Duodenal mucosa (tissue), 2 donors: ENCODE data around the gene ARNT2.

ENCODE experiments used
- H3K27ac ChIP-seq: one replicate; pipeline ENCODE4 v1.7.0; 2013; ENCODE audit warnings: low read depth, low read length
- H3K27me3 ChIP-seq, 2 donors: one replicate each; pipeline ENCODE4 v1.7.0; 2013; ENCODE audit warnings: low read length in 2 of 2, control low read depth in 1 of 2; ENCODE audit not compliant: insufficient read depth in 2 of 2, control insufficient read depth in 1 of 2
- H3K36me3 ChIP-seq, 2 donors: one replicate each; pipeline ENCODE4 v1.7.0; 2013; ENCODE audit warnings: low read length in 2 of 2, control low read depth in 1 of 2; ENCODE audit not compliant: insufficient read depth in 2 of 2, control insufficient read depth in 1 of 2
- H3K4me1 ChIP-seq, 2 donors: one replicate each; pipeline ENCODE4 v1.7.0; 2013; ENCODE audit warnings: low read length in 2 of 2, control low read depth in 1 of 2; ENCODE audit not compliant: insufficient read depth in 2 of 2, control insufficient read depth in 1 of 2
- H3K4me3 ChIP-seq, 2 donors: one replicate each; pipeline ENCODE4 v1.7.0; 2013; ENCODE audit warnings: low read length in 2 of 2, low read depth in 1 of 2
- H3K9ac ChIP-seq, 2 donors: one replicate each; pipeline ENCODE4 v1.7.0; 2013; ENCODE audit warnings: low read length in 2 of 2, low read depth in 1 of 2
- H3K9me3 ChIP-seq, 2 donors: one replicate each; pipeline ENCODE4 v1.7.0; 2013; ENCODE audit warnings: low read length in 2 of 2, control low read depth in 1 of 2; ENCODE audit not compliant: control insufficient read depth in 1 of 2

The ARNT2 gene

DNA sequence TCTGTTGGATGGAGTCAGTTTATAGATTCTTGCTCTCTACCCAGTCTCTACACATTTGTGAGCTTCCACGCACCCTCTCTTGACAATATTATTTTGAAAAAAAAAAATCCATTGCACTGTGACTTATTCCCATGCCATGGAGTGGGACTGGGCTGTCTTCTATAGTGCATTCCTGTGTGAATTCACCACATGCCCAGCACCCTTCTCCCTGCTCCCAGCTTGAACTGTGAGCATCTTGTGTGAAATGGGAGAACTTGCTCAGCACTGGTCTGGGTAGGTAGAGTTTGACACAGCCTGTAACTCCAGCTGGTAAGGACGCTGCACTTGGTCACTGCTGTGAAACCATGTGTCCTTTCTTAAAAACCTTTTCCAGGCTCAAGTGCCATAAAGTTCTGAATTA, 91.9 kb downstream of the ARNT2 start:
- Histone ChIP-seq H3K9me3 (no peaks in the 10 kb centered on the region), H3K4me3 (no peak overlapping the region), H3K4me1 (no peaks in the 10 kb centered on the region), H3K27ac (no peak overlapping the region), H3K36me3 (no peaks in the 10 kb centered on the region), H3K9ac (no peak overlapping the region), H3K27me3 (no peaks in the 10 kb centered on the region)

DNA sequence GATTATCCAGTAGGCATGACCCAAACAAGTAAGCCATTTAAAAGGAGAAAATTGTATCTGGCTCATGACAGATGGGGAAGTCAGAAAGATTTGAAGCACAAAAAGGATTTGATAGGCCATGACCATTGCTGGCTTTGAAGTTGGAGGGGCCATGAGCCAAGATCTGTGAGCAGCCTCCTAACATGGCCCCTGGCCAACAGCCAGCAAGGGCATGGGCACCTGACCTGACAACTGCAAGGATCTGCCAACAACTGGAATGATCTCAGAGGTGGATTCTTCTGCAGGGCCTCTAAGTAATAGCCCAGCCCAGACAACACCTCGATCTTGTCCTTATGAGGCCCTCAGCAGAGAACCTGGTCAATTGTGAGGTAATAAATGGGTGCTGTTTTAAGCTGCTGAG, 93.0 kb downstream of the ARNT2 start:
- Histone ChIP-seq H3K9ac (no peak overlapping the region), H3K27me3 (no peaks in the 10 kb centered on the region), H3K36me3 (no peaks in the 10 kb centered on the region), H3K4me3 (no peak overlapping the region), H3K9me3 (no peaks in the 10 kb centered on the region), H3K27ac (no peak overlapping the region), H3K4me1 (no peaks in the 10 kb centered on the region)

DNA sequence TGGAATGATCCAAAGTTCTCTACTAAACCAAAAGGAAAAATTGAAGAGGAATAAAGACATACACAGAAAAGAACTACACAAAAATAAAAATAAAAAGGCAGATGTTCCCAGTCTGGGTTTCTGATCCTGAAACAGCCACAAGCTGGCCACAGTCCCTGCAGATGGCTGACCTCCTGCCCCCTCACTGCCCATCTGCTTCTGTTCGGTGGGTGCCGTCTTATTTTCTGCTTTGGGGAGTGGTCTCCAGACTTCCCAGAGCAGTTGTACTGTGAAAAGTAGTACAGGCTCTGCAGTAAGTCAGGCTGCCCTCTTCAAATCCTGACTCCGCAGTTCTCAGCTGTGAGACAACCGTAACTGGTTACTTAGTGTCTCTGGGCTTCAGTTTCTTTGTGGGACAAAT, 94.5 kb downstream of the ARNT2 start:
- H3K9ac ChIP-seq, result no peak overlapping the region
- no peaks in the 10 kb centered on the region for H3K27me3 ChIP-seq
- no peaks in the 10 kb centered on the region for H3K9me3 ChIP-seq
- no peaks in the 10 kb centered on the region for H3K36me3 ChIP-seq
- H3K4me3 ChIP-seq, result no peak overlapping the region
- no peaks in the 10 kb centered on the region for H3K4me1 ChIP-seq
- H3K27ac ChIP-seq, result no peak overlapping the region

DNA sequence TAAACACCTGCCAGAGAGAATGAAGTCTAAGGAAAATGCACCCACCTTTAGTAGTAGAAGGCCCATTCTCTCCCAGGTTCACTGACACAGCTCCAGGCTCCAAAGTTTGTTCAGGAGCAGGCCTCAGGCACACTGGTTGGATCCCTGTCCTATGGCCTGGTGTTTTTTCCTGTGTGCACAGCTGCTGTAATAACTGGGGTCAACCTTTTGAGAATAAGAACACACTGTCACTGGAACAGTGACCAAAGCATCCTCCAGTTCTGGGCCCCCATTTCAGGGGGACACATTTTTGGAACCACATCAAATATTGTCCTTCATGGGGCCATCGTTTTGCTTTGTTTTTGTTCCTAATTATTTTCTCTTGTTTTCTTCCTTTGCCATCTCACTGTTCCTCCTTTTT, 95.8 kb downstream of the ARNT2 start:
- H3K4me1 ChIP-seq, result no peaks in the 10 kb centered on the region
- H3K27ac ChIP-seq, result no peak overlapping the region
- no peaks in the 10 kb centered on the region for H3K27me3 ChIP-seq
- H3K36me3 ChIP-seq, result no peaks in the 10 kb centered on the region
- H3K9me3 ChIP-seq, result no peaks in the 10 kb centered on the region
- no peak overlapping the region for H3K9ac ChIP-seq
- H3K4me3 ChIP-seq, result no peak overlapping the region

DNA sequence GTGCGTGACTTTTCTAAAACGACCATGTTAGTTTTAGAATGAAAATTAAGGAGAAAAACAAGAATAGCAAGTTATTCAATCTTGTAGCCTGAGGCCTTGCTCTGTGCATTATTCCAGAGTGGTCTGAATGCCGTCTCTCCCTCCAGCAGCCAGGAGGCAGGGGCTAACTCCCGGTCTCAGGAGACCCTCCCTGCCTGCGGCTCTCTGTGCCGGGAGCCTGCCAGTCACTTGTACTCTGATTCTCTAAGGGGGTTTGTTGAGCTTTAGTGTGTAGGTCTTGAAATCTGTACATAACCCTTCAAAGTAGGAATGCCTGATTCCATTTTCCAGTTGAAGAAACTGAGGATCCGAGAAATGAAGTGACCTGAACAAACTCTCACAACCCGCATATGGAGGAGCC, 97.3 kb downstream of the ARNT2 start:
- no peaks in the 10 kb centered on the region for H3K4me1 ChIP-seq
- H3K4me3 ChIP-seq, result no peak overlapping the region
- H3K9me3 ChIP-seq, result no peaks in the 10 kb centered on the region
- no peak overlapping the region for H3K27ac ChIP-seq
- H3K27me3 ChIP-seq, result no peaks in the 10 kb centered on the region
- no peak overlapping the region for H3K9ac ChIP-seq
- no peaks in the 10 kb centered on the region for H3K36me3 ChIP-seq

DNA sequence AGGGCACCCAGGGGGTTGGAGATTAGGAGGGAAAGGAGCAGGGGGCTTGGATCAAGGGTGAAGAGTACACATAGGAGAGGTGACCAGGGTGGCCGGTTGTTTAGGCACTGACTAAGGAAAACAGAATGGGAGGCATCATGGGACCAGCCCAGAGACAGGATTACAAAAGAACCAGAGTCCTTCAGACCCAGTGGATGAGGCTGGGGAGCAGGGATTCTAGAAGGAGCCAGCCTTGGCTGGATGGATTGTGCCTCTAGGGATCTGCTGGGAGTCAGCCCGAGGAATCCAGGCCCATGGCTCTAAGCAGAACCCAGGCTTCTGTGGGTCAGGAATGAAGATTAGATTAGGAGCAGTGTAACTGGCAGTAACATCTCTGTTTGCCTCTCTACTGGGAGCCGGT, 98.6 kb downstream of the ARNT2 start:
- Histone ChIP-seq H3K9me3 (no peaks in the 10 kb centered on the region), H3K36me3 (no peaks in the 10 kb centered on the region), H3K27ac (no peak overlapping the region), H3K27me3 (no peaks in the 10 kb centered on the region), H3K4me1 (no peaks in the 10 kb centered on the region), H3K4me3 (no peak overlapping the region), H3K9ac (no peak overlapping the region)

DNA sequence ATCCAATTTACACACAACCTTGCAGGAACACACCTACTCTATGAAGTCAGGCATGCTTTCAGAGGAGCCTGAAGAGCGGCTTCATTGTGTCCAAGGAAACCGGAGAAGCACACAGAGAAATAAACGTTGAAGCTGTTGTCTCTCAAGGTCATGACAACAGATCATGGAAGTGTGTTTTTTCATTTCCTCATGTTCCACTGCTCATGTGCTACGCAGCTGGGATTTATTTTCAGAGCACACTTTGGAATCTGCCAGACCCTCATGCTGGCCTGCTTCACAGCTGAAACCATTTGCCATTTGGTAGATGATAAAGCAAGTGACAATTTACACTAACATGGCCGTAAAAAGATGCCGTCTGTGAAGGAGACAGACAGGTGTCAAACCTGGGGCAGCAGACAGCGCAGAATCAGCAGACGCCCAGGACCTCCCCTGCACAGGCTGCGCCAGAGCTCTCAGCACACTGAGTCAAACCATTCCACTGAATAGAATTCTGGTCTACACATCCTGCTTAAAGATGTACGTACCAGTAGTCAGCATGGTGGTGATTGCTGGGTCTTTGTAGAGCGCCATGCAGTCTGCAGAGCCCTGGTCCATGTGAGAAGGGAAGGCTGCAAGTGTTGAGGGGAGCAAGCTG, 99.3 kb downstream of the ARNT2 start:
- Histone ChIP-seq H3K4me1 (no peaks in the 10 kb centered on the region), H3K36me3 (no peaks in the 10 kb centered on the region), H3K27me3 (no peaks in the 10 kb centered on the region), H3K9me3 (no peaks in the 10 kb centered on the region), H3K4me3 (no peak overlapping the region), H3K27ac (no peak overlapping the region), H3K9ac (no peak overlapping the region)

DNA sequence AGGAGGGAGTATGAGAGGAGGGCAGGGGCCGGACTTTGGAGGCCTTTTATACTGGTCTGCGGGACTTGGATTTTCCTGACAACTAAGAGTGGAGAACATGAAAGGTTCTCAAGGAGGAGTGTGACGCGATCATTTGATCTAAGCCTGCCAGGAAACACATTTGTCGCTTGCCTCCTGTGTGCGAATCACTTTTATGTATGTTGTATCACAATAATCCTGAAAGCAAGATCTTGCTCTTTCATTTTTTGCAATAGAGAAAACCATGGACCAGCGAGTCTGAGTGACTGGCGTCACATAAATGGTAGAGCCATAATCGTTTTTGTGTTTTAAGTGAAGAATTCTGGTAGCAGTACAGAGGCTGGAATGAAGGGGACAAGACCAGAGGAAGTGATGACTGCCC, 100.7 kb downstream of the ARNT2 start:
- H3K9ac ChIP-seq, result no peak overlapping the region
- H3K4me3 ChIP-seq, result no peak overlapping the region
- H3K9me3 ChIP-seq, result no peaks in the 10 kb centered on the region
- no peak overlapping the region for H3K27ac ChIP-seq
- no peaks in the 10 kb centered on the region for H3K36me3 ChIP-seq
- no peaks in the 10 kb centered on the region for H3K4me1 ChIP-seq
- no peaks in the 10 kb centered on the region for H3K27me3 ChIP-seq

DNA sequence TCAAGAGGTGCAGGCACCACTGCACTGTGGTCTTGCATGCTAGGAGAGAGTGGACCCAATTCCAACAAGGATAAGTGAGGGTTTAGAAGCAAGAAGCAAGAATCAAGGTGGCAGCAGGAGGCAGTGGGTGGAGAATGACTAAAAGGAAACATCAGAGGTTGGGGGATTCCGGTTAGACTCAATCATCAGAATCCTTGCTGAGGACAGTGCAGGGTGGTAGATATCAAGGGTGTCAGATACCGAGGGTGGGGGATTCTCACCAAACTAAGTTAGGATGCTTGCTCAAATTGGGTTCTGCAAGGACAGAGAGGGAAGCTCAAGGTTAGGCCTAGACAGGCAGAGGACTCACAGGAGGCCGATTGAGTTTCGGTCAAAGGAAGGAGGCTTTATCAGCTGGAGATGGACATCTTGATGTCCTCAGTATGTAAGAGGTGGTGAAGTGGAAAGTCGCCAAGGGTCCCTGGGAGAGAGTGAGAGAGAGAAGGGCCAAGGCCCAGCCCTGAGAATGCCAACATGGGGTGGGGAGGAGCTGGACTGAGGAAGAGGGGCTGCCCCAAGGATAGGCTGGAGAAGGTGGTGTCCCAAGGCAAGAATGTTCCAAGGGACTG, 102.2 kb downstream of the ARNT2 start:
- Histone ChIP-seq H3K27ac (no peak overlapping the region), H3K27me3 (no peaks in the 10 kb centered on the region), H3K4me3 (no peak overlapping the region), H3K4me1 (no peaks in the 10 kb centered on the region), H3K9me3 (no peaks in the 10 kb centered on the region), H3K36me3 (no peaks in the 10 kb centered on the region), H3K9ac (no peak overlapping the region)

DNA sequence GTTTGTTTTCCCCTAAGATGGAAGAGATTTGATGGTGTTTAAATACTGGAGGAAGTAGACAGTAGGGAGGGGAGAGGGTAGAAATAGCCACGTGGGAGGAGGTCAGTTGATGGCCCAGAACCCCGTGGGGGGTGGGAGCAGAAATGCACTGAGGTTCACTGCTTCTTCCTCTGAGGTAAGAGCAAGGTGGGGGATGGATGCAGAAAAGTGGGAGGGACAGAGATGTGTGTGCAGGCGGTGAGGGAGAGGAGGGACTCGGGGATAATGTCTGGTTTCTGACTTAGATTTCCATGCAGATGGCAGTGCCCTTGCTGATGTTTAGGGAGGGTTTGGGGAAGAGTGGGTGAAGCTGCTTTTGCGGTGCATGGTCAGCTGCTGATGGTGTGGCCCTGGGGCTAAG, 102.9 kb downstream of the ARNT2 start:
- Histone ChIP-seq H3K27me3 (no peaks in the 10 kb centered on the region), H3K9me3 (no peaks in the 10 kb centered on the region), H3K9ac (no peak overlapping the region), H3K4me3 (no peak overlapping the region), H3K27ac (no peak overlapping the region), H3K36me3 (no peaks in the 10 kb centered on the region), H3K4me1 (no peaks in the 10 kb centered on the region)
